B cell (primary cell): ENCODE data around the gene UBALD2.

Experiments used
- EZH2 ChIP-seq: IDR thresholded peaks from 2 replicates; pipeline ENCODE4 v1.6.1; 2012; ENCODE audit warnings: borderline replicate concordance, low read depth, mild to moderate bottlenecking, moderate library complexity, low read length; ENCODE audit not compliant: insufficient read depth, poor library complexity, severe bottlenecking
- TF ChIP-seq, protein P1 (sequence below): fragments of 200-600 bp; IDR thresholded peaks from one replicate; pipeline ENCODE4 v1.8.0; 2022; ENCODE audit warnings: antibody characterized with exemption, mild to moderate bottlenecking

DNA sequence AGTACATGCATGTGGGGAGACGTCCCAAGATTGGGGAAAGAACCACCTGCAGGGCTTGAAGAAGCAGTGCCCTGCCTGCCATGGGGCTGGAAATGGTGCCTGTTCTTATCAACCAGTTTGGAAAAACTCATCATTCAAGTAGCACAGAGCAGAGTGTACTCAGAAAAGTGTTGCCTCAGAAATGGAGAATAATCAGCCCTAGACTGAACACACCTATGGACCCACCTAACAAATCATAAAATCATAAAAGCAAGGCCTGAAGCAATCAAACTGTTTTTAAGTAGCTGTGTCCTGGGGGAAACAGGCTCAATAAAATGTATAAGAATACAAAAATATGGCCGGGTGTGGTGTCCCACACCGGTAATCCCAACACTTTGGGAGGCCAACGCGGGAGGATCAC lies 31.7 kb downstream of the UBALD2 start:
- TF ChIP-seq, protein P1, sequence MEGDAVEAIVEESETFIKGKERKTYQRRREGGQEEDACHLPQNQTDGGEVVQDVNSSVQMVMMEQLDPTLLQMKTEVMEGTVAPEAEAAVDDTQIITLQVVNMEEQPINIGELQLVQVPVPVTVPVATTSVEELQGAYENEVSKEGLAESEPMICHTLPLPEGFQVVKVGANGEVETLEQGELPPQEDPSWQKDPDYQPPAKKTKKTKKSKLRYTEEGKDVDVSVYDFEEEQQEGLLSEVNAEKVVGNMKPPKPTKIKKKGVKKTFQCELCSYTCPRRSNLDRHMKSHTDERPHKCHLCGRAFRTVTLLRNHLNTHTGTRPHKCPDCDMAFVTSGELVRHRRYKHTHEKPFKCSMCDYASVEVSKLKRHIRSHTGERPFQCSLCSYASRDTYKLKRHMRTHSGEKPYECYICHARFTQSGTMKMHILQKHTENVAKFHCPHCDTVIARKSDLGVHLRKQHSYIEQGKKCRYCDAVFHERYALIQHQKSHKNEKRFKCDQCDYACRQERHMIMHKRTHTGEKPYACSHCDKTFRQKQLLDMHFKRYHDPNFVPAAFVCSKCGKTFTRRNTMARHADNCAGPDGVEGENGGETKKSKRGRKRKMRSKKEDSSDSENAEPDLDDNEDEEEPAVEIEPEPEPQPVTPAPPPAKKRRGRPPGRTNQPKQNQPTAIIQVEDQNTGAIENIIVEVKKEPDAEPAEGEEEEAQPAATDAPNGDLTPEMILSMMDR, result no peak
- no peak for TF ChIP-seq EZH2
